ENCODE measurements around the gene SIGLEC1.

Gene SIGLEC1

GRCh38 chr20:3729378-3729777 is 17.0 kb upstream of the SIGLEC1 start:
- DNase-seq, result no peak

- no peak for DNase-seq
These were observed 16.5 kb upstream of the SIGLEC1 start for GRCh38 chr20:3728876-3729275.

GRCh38 chr20:3728354-3728753 is 16.0 kb upstream of the SIGLEC1 start:
- DNase-seq, result no peak

GRCh38 chr20:3727401-3728021 is 15.1 kb upstream of the SIGLEC1 start:
- DNase-seq, result peak in 3 of 56 donors; percentile 12 to 24 (median 17)

- DNase-seq, result no peak
These were observed 12.0 kb upstream of the SIGLEC1 start for GRCh38 chr20:3724356-3724755.

GRCh38 chr20:3723284-3723683 is 10.9 kb upstream of the SIGLEC1 start:
- no peak for DNase-seq

- DNase-seq, result no peak
These were observed 9.5 kb upstream of the SIGLEC1 start for GRCh38 chr20:3721912-3722311.

- DNase-seq, result no peak
These were observed 8.2 kb upstream of the SIGLEC1 start for GRCh38 chr20:3720626-3721025.

GRCh38 chr20:3720068-3720467 is 7.7 kb upstream of the SIGLEC1 start:
- DNase-seq, result no peak

- no peak for DNase-seq
These were observed 6.6 kb upstream of the SIGLEC1 start for GRCh38 chr20:3719046-3719445.

GRCh38 chr20:3716195-3716834 is 3.9 kb upstream of the SIGLEC1 start:
- peak in 5 of 56 donors; percentile 14 to 32 (median 20) for DNase-seq

GRCh38 chr20:3714092-3714491 is 1.7 kb upstream of the SIGLEC1 start:
- peak in 1 of 56 donors; percentile 10 for DNase-seq

GRCh38 chr20:3711484-3711941 is 887 bp downstream of the SIGLEC1 start:
- DNase-seq, result no peak

- peak in 48 of 56 donors; percentile 8 to 87 (median 52) for DNase-seq
These were observed 1.5 kb downstream of the SIGLEC1 start for GRCh38 chr20:3710703-3711483.

GRCh38 chr20:3710011-3710466 is 2.4 kb downstream of the SIGLEC1 start:
- DNase-seq, result no peak

- DNase-seq, result no peak
These were observed 4.9 kb downstream of the SIGLEC1 start for GRCh38 chr20:3707508-3707899.

GRCh38 chr20:3706774-3707507 is 5.5 kb downstream of the SIGLEC1 start:
- peak in 1 of 56 donors; percentile 22 for DNase-seq

GRCh38 chr20:3705970-3706739 is 6.2 kb downstream of the SIGLEC1 start:
- no peak for DNase-seq

GRCh38 chr20:3705491-3705969 is 6.9 kb downstream of the SIGLEC1 start:
- no peak for DNase-seq

GRCh38 chr20:3704087-3704486 is 8.3 kb downstream of the SIGLEC1 start:
- DNase-seq, result no peak
